HUES6 (cell line): ENCODE measurements around the gene LGI1.

Experiments used
- H3K27ac ChIP-seq: 2 replicates; pipeline ENCODE4 v1.7.0; 2013; ENCODE audit warnings: low read depth, mild to moderate bottlenecking, low read length, inconsistent platforms
- H3K27me3 ChIP-seq: 2 replicates; pipeline ENCODE4 v1.6.1; 2013; ENCODE audit warnings: low read length; ENCODE audit not compliant: control insufficient read depth, insufficient read depth
- H3K36me3 ChIP-seq: 2 replicates; pipeline ENCODE4 v1.6.1; 2013; ENCODE audit warnings: low read length; ENCODE audit not compliant: control insufficient read depth, insufficient read depth
- H3K4me1 ChIP-seq: 2 replicates; pipeline ENCODE4 v1.6.1; 2013; ENCODE audit warnings: low read length; ENCODE audit not compliant: control insufficient read depth, insufficient read depth
- H3K4me3 ChIP-seq: 2 replicates; pipeline ENCODE4 v1.5.1; 2013; ENCODE audit warnings: low read depth, low read length
- H3K9ac ChIP-seq: one replicate; pipeline ENCODE4 v1.6.1; 2013; ENCODE audit warnings: mild to moderate bottlenecking, low read length
- H3K9me3 ChIP-seq: 2 replicates; pipeline ENCODE4 v1.6.1; 2013; ENCODE audit warnings: low read depth, low read length; ENCODE audit not compliant: control insufficient read depth, insufficient read depth

Gene LGI1

DNA sequence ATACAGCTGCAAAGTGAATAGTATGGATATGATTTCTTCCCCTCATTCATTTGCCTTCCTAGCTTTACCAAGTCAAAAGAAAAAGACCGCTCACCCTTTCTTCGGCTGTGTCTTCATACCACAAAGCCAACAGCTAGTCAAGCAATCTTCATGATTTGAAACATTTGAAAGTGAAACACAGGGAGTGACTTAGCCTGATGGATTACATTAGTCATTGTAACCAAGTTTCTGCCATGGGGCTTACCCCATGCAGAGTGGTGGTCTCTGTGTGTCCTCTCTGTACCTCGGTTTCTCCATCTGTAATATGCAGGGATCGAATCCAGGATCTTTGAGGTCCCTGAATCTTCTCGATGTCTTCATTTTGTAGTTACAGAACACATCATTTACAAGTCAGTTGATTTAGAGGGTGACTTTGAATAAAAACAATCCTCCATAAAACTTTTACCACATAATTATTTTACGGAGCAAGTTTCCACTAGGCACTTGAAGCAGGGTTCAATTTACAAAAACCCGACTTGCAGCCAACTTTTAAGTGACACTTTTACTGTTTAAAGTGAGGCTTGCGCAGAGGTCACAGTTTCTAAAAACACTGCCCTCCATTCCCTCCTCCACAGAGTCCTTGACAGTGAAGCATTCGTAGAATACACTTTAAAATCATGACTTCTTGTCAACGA is 2.2 kb upstream of the LGI1 start:
- Histone ChIP-seq H3K4me3 (no peak overlapping the region), H3K4me1 (peaks cover 89% of the 10 kb centered on the region), H3K9me3 (no peaks in the 10 kb centered on the region), H3K27me3 (peaks cover 6% of the 10 kb centered on the region; the same call in 1 of the 2 replicates), H3K27ac (no peak overlapping the region), H3K36me3 (no peaks in the 10 kb centered on the region), H3K9ac (no peak overlapping the region)

GRCh38 chr10:93756118-93756517 is 1.6 kb upstream of the LGI1 start:
- Histone ChIP-seq H3K36me3 (no peaks in the 10 kb centered on the region), H3K27ac (no peak overlapping the region), H3K9ac (no peak overlapping the region), H3K4me3 (no peak overlapping the region), H3K9me3 (no peaks in the 10 kb centered on the region), H3K4me1 (peaks cover 89% of the 10 kb centered on the region), H3K27me3 (peaks cover 6% of the 10 kb centered on the region; the same call in 1 of the 2 replicates)

DNA sequence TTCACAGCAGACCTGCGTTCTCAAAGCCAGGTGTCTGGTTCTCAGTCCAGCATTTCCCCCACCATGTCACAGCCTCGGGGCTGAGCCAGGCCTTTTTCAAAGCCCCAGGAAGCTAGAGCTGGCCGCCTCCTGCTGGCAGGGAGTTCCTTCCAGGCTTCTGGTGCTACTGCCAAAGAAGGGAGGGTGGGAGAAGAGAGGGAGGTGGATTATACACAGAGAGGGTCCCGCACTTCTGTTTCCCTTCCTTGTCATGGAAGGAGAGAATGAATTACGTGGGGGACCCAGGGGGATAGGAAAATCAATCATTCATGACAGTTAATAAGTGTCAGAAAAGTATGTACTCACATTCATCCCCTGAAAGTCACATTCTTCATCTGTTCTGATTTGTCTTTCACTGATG is 600 bp upstream of the LGI1 start:
- Histone ChIP-seq H3K4me1 (peaks cover 79% of the 10 kb centered on the region), H3K36me3 (no peaks in the 10 kb centered on the region), H3K9me3 (no peaks in the 10 kb centered on the region), H3K27me3 (peaks cover 6% of the 10 kb centered on the region; the same call in 1 of the 2 replicates), H3K9ac (no peak overlapping the region), H3K27ac (no peak overlapping the region), H3K4me3 (no peak overlapping the region; the same call in 1 of the 2 replicates)

GRCh38 chr10:93758508-93758885 is 761 bp downstream of the LGI1 start:
- Histone ChIP-seq H3K27ac (no peak overlapping the region), H3K4me1 (peaks cover 67% of the 10 kb centered on the region), H3K36me3 (no peaks in the 10 kb centered on the region), H3K4me3 (peak overlapping the region; percentile 34; the same call in 1 of the 2 replicates), H3K27me3 (peaks cover 6% of the 10 kb centered on the region; the same call in 1 of the 2 replicates), H3K9me3 (no peaks in the 10 kb centered on the region), H3K9ac (no peak overlapping the region)

DNA sequence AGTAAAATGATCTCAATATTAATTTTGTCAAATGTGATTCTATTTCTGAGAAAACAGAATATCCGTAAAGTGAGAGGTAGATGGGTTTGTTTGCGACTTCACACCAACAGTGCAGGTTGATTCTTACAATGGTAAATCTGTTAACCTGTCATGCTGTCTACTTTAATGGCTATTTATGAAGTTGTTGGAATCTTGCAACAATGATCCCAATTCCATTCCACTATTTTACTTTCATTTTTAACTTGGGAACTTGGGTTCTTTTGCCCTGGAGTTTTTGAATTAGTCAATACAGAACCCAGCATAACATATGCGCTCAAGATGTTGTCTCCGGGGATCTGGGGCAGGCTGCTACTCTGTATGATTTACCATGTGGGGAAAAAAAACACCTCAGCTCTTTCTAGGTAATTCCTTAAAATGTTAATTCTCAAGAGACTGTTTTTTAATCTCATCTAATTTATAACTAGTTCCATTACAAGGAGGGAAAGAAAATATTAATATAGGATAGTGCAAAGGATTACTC is 1.2 kb downstream of the LGI1 start:
- Histone ChIP-seq H3K9ac (no peak overlapping the region), H3K9me3 (no peaks in the 10 kb centered on the region), H3K27ac (no peak overlapping the region), H3K27me3 (peaks cover 6% of the 10 kb centered on the region; the same call in 1 of the 2 replicates), H3K4me1 (peaks cover 63% of the 10 kb centered on the region), H3K36me3 (no peaks in the 10 kb centered on the region), H3K4me3 (0 out of 2 replicates have a peak overlapping the region, but pooled peaks have one; percentile 34)

- Histone ChIP-seq H3K36me3 (no peaks in the 10 kb centered on the region), H3K4me1 (peaks cover 51% of the 10 kb centered on the region), H3K27me3 (peaks cover 6% of the 10 kb centered on the region; the same call in 1 of the 2 replicates), H3K9ac (no peak overlapping the region), H3K9me3 (no peaks in the 10 kb centered on the region), H3K4me3 (no peak overlapping the region), H3K27ac (no peak overlapping the region)
Observed at GRCh38 chr10:93760490-93760889, 2.8 kb downstream of the LGI1 start.

DNA sequence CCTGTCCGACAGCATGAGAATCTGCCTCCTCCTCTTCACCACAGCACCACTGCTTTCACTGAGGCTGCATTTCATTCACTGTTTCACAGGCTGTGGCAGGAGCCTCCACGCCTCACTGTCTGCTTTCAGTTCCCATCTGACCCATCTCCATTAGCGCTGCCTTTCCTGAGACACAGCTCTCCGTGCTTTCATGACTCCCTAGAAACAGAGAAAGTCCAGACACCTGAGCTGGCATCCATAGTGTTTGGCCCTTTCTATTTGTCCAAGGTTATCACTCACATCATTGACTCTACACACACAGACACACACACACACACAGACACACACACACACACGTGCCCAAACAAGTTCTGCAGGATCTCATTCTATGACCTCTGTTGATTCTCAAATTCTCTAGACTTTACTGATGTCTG is 5.2 kb downstream of the LGI1 start:
- Histone ChIP-seq H3K9me3 (0 out of 2 replicates have a peak, but pooled peaks cover 3% of the 10 kb centered on the region), H3K4me3 (no peak overlapping the region), H3K27me3 (no peaks in the 10 kb centered on the region)

DNA sequence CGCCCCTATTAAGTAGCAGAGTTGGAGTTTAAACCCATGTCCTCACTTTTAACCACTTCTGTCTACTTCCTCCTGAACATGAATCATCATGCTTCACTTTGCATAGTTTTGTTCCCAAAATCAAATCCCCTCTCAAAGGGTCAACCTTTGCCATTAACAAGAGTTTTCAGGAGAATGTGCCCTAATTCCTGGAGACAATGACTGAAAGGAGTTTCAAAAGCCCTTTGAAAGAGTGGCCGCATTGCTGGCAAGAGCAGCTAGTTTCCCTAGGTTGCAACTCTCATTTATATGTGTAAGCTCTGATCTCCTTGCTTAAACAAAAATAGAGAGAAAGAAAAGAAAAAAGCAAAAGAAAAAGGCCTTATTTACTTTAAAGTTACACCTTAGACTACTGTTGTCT is 9.2 kb downstream of the LGI1 start:
- Histone ChIP-seq H3K27me3 (no peaks in the 10 kb centered on the region), H3K36me3 (no peaks in the 10 kb centered on the region), H3K4me1 (peaks cover 17% of the 10 kb centered on the region), H3K9me3 (0 out of 2 replicates have a peak, but pooled peaks cover 3% of the 10 kb centered on the region), H3K27ac (no peak overlapping the region), H3K9ac (no peak overlapping the region), H3K4me3 (no peak overlapping the region)

More for the DNA sequence above, 5.2 kb downstream of the LGI1 start:
- H3K4me1 ChIP-seq = peaks cover 38% of the 10 kb centered on the region
- no peak overlapping the region for H3K9ac ChIP-seq
- no peaks in the 10 kb centered on the region for H3K36me3 ChIP-seq
- H3K27ac ChIP-seq = no peak overlapping the region

- H3K27ac ChIP-seq = no peak overlapping the region
Observed at GRCh38 chr10:93767724-93768399, 10.1 kb downstream of the LGI1 start.

DNA sequence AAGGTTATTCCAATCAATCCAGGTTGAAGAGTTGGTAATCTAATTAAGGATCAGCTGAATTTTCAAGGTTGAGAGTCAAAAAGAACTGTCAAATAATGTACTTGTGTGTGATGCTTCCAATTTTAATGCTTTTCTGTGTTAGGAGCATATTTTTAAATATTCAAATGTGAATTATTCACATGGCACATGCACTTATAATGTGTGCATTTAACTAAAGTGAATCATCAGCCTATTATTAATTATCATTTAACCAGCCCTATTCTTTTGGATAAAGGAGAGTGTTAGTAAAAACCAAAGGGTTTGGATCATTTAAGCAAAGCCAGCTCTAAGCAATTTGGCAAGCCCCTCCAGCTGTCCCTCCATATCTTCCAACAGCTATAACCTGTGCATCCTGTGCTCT is 11.2 kb downstream of the LGI1 start:
- Histone ChIP-seq H3K4me1 (peaks cover 17% of the 10 kb centered on the region), H3K9me3 (0 out of 2 replicates have a peak, but pooled peaks cover 3% of the 10 kb centered on the region), H3K9ac (no peak overlapping the region), H3K27me3 (no peaks in the 10 kb centered on the region), H3K27ac (no peak overlapping the region), H3K36me3 (no peaks in the 10 kb centered on the region), H3K4me3 (no peak overlapping the region)

More at GRCh38 chr10:93767724-93768399, 10.1 kb downstream of the LGI1 start:
- no peaks in the 10 kb centered on the region for H3K36me3 ChIP-seq
- no peak overlapping the region for H3K9ac ChIP-seq
- H3K4me1 ChIP-seq = peaks cover 17% of the 10 kb centered on the region
- H3K4me3 ChIP-seq = no peak overlapping the region
- no peaks in the 10 kb centered on the region for H3K27me3 ChIP-seq
- 0 out of 2 replicates have a peak, but pooled peaks cover 3% of the 10 kb centered on the region for H3K9me3 ChIP-seq

DNA sequence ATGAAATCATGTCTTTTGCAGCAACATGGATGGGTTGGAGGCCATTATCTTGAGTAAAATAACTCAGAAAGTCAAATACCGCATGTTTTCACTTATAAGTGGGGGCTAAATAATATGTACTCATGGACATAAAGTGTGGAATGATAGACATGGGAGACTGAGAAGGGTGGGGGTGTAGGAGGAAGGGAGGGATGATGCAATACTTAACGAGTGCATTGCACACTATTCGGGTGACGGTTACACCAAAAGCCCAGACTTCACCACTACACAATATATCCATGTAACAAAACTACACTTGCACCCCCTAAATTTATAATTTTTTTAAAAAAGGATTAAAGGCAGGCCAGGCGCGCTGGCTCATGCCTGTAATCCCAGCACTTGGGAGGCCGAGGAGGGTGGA is 13.6 kb downstream of the LGI1 start:
- H3K9ac ChIP-seq = no peak overlapping the region
- no peaks in the 10 kb centered on the region for H3K36me3 ChIP-seq
- H3K27me3 ChIP-seq = no peaks in the 10 kb centered on the region
- H3K9me3 ChIP-seq = no peaks in the 10 kb centered on the region
- H3K4me1 ChIP-seq = peaks cover 17% of the 10 kb centered on the region
- no peak overlapping the region for H3K27ac ChIP-seq
- no peak overlapping the region for H3K4me3 ChIP-seq
